Thymus (tissue), 14 donors: Measurements from ENCODE around the gene KIF7. TPM values are rescaled to one million over a fixed set of nuclear protein-coding genes. Genes with fewer than 3 reads are reported as not detected.
"Not testable (repeated sequence)": the region's sequence is repeated elsewhere in the genome, so short reads cannot be mapped to it uniquely, and the experiment has no call there.

ENCODE experiments used
- DNase-seq, 9 donors: peaks; one replicate each; pipeline ENCODE4 v3.0.0-alpha.2; 2013; ENCODE audit warnings: low spot score in 9 of 9, low read depth in 6 of 9, missing footprints in 1 of 9
- H3K27ac ChIP-seq, 2 donors: one replicate each; pipeline ENCODE4 v1.5.1; 2013; ENCODE audit warnings: control low read depth in 1 of 2, low read depth in 1 of 2, low read length in 1 of 2, mild to moderate bottlenecking in 1 of 2, moderate library complexity in 1 of 2
- H3K27me3 ChIP-seq, 2 donors: one replicate each; pipeline ENCODE4 v1.5.1; 2013; ENCODE audit warnings: low read length in 1 of 2; ENCODE audit not compliant: control insufficient read depth in 2 of 2, insufficient read depth in 1 of 2
- H3K36me3 ChIP-seq, 2 donors: one replicate each; pipeline ENCODE4 v1.5.1; 2013; ENCODE audit warnings: low read length in 1 of 2, mild to moderate bottlenecking in 1 of 2, moderate library complexity in 1 of 2; ENCODE audit not compliant: control insufficient read depth in 2 of 2, insufficient read depth in 2 of 2
- H3K4me1 ChIP-seq, 2 donors: one replicate each; pipeline ENCODE4 v1.5.1; 2013; ENCODE audit warnings: low read length in 2 of 2; ENCODE audit not compliant: control insufficient read depth in 2 of 2, insufficient read depth in 2 of 2
- H3K4me3 ChIP-seq, 2 donors: one replicate each; pipeline ENCODE4 v1.5.1; 2013; ENCODE audit warnings: low read length in 2 of 2, control low read depth in 1 of 2, mild to moderate bottlenecking in 1 of 2
- H3K9me3 ChIP-seq, 2 donors: one replicate each; pipeline ENCODE4 v1.5.1; 2013; ENCODE audit warnings: low read length in 1 of 2, mild to moderate bottlenecking in 1 of 2; ENCODE audit not compliant: control insufficient read depth in 2 of 2, insufficient read depth in 1 of 2
- WGBS: extraction: QIAGEN DNeasy Blood & Tissue Kit; methylation state at CpG from one replicate; pipeline ENCODE4 v1.1.7; 2013; 5-methylcytosine and 5-hydroxymethylcytosine counted together
- long read RNA-seq, 10 donors: transcript quantifications; one replicate each; lab custom pipeline, GENCODE V29; 2026
- polyA plus RNA-seq: library from polyadenylated mRNA; stranded (reverse); fragments of 200-250 nt; gene quantifications from one replicate; pipeline ENCODE4 v1.2.3, GENCODE V29; 2013
- total RNA-seq: library from RNA; stranded (reverse); fragments of 120-200 nt; gene quantifications from one replicate; pipeline ENCODE4 v1.2.4, GENCODE V29; 2013
- donor health status: healthy.

The KIF7 gene
- total RNA-seq = 2.7 TPM
- polyA plus RNA-seq = 2.9 TPM
- long read RNA-seq, donor 1 = 0 reads
- long read RNA-seq, donor 2 = 0 reads
- long read RNA-seq, donor 3 = 0 reads
- long read RNA-seq, donor 4, full-length matches to known transcripts = 1 of 1 reads
- long read RNA-seq, donor 4, partial matches to known transcripts = 0 of 1 reads
- long read RNA-seq, donor 4, other reads (novel, unspliced or antisense) = 0 of 1 reads
- long read RNA-seq, donor 5 = 0 reads
- long read RNA-seq, donor 6 = 0 reads
- long read RNA-seq, donor 7 = 0 reads
- long read RNA-seq, donor 8 = 0 reads
- long read RNA-seq, donor 9 = 0 reads
- long read RNA-seq, donor 10 = 0 reads

- Histone ChIP-seq H3K27me3 (peaks cover 2 to 31% of the 10 kb centered on the region in 2 donors), H3K9me3 (no peaks in the 10 kb centered on the region), H3K4me1 (peaks cover 4 to 10% of the 10 kb centered on the region in 2 donors), H3K36me3 (no peaks in the 10 kb centered on the region), H3K27ac (peak within 1 kb of the TSS in 1 of 2 donors; percentile 5), H3K4me3 (peak within 1 kb of the TSS; percentile 53 to 78)
- DNase-seq = peak in 5 of 9 donors; percentile 21 to 55 (median 28)
- 1% methylated on average over 87 of the region's 87 CpGs for WGBS
These were observed at the start of gene KIF7 for GRCh38 chr15:89654847-89655805. KIF7 (minus strand) TSS chr15:89655467; CDS start chr15:89652930, 2,537 bp downstream.

GRCh38 chr15:89704411-89704810, 49.1 kb upstream of the KIF7 start:
- no peak for DNase-seq
- Histone ChIP-seq H3K9me3 (no peaks in the 10 kb centered on the region), H3K27ac (no peak overlapping the region), H3K4me1 (no peaks in the 10 kb centered on the region), H3K27me3 (peaks cover 0 to 4% of the 10 kb centered on the region in 2 donors), H3K4me3 (no peak overlapping the region), H3K36me3 (no peaks in the 10 kb centered on the region)

- H3K4me1 ChIP-seq = peaks cover 4 to 6% of the 10 kb centered on the region in 2 donors
- DNase-seq = no peak
- WGBS = 94% methylated on average over 1 of the region's 1 CpG
- no peak overlapping the region for H3K27ac ChIP-seq
- H3K4me3 ChIP-seq = no peak overlapping the region
- peaks cover 0 to 2% of the 10 kb centered on the region in 2 donors for H3K27me3 ChIP-seq
- no peaks in the 10 kb centered on the region for H3K36me3 ChIP-seq
- H3K9me3 ChIP-seq = no peaks in the 10 kb centered on the region
These were observed 39.9 kb upstream of the KIF7 start for GRCh38 chr15:89695198-89695597.

- H3K36me3 ChIP-seq = no peaks in the 10 kb centered on the region
- DNase-seq = no peak
- WGBS = 90% methylated on average over 1 of the region's 1 CpG
- no peak overlapping the region for H3K27ac ChIP-seq
- H3K9me3 ChIP-seq = no peaks in the 10 kb centered on the region
- H3K27me3 ChIP-seq = peaks cover 0 to 2% of the 10 kb centered on the region in 2 donors
- no peak overlapping the region for H3K4me3 ChIP-seq
- peaks cover 8 to 10% of the 10 kb centered on the region in 2 donors for H3K4me1 ChIP-seq
These were observed 38.4 kb upstream of the KIF7 start for GRCh38 chr15:89693696-89694095.

GRCh38 chr15:89693091-89693490, 37.8 kb upstream of the KIF7 start:
- Histone ChIP-seq H3K9me3 (no peaks in the 10 kb centered on the region), H3K4me1 (peaks cover 8 to 10% of the 10 kb centered on the region in 2 donors), H3K4me3 (no peak overlapping the region), H3K27me3 (peaks cover 0 to 2% of the 10 kb centered on the region in 2 donors), H3K36me3 (no peaks in the 10 kb centered on the region), H3K27ac (no peak overlapping the region)
- WGBS = 93% methylated on average over 2 of the region's 2 CpGs
- DNase-seq = no peak

- peaks cover 0 to 2% of the 10 kb centered on the region in 2 donors for H3K27me3 ChIP-seq
- DNase-seq = peak; percentile 33 to 82 (median 61)
- H3K9me3 ChIP-seq = no peaks in the 10 kb centered on the region
- no peaks in the 10 kb centered on the region for H3K36me3 ChIP-seq
- no peak within 1 kb of the TSS for H3K27ac ChIP-seq
- peak within 1 kb of the TSS; percentile 85 to 96 for H3K4me3 ChIP-seq
- WGBS = 2% methylated on average over 60 of the region's 60 CpGs
- H3K4me1 ChIP-seq = peaks cover 8 to 10% of the 10 kb centered on the region in 2 donors
These were observed 35.3 kb upstream of the KIF7 start, which contains the start of the genes PEX11A and WDR93 for GRCh38 chr15:89690276-89691218. PEX11A (minus strand) TSS chr15:89690754; CDS start chr15:89690632, 122 bp downstream. WDR93 (plus strand) TSS chr15:89690811; CDS start chr15:89701747, 10,936 bp downstream.

GRCh38 chr15:89689930-89690275, 34.6 kb upstream of the KIF7 start:
- not testable (repeated sequence) for DNase-seq, H3K36me3 ChIP-seq, H3K9me3 ChIP-seq, H3K27me3 ChIP-seq, H3K27ac ChIP-seq
- H3K4me3 ChIP-seq = peak overlapping the region; percentile 85 to 96
- WGBS = 72% methylated on average over 15 of the region's 15 CpGs
- peaks cover 8 to 10% of the 10 kb centered on the region in 2 donors for H3K4me1 ChIP-seq

GRCh38 chr15:89686522-89686921, 31.3 kb upstream of the KIF7 start:
- H3K27me3 ChIP-seq = no peaks in the 10 kb centered on the region
- H3K36me3 ChIP-seq = no peaks in the 10 kb centered on the region
- no peak overlapping the region for H3K4me3 ChIP-seq
- no peak for DNase-seq
- no peak overlapping the region for H3K27ac ChIP-seq
- no peaks in the 10 kb centered on the region for H3K9me3 ChIP-seq
- H3K4me1 ChIP-seq = peaks cover 8 to 10% of the 10 kb centered on the region in 2 donors
